ENCODE results near the gene S100A3.
"Not testable (repeated sequence)": the region's sequence is repeated elsewhere in the genome, so short reads cannot be mapped to it uniquely, and the experiment has no call there.

The S100A3 gene

DNA sequence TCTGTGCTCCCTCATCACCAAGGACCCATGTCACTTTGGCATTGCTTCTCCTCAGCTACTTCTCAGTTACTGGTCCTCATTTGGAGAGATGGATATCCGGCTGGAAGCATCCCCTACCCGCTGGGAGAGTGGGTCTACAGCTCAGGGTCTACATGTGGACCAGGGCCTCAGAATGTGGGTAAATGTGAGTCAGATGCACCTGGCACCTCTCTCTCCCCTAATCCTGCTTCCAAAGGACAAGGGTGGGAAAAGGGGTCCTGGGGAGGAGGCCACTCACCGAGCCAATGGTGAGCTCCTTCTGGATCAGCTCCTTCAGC, 14.2 kb downstream of the S100A3 start:
- DNase-seq (ENCODE audit: low spot score) = no peak

- no peak for DNase-seq (ENCODE audit: low spot score)
Observed at GRCh38 chr1:153534226-153534924, 14.7 kb downstream of the S100A3 start.

- DNase-seq (ENCODE audit: low spot score) = no peak
Observed at GRCh38 chr1:153533689-153534201, 15.3 kb downstream of the S100A3 start.

DNA sequence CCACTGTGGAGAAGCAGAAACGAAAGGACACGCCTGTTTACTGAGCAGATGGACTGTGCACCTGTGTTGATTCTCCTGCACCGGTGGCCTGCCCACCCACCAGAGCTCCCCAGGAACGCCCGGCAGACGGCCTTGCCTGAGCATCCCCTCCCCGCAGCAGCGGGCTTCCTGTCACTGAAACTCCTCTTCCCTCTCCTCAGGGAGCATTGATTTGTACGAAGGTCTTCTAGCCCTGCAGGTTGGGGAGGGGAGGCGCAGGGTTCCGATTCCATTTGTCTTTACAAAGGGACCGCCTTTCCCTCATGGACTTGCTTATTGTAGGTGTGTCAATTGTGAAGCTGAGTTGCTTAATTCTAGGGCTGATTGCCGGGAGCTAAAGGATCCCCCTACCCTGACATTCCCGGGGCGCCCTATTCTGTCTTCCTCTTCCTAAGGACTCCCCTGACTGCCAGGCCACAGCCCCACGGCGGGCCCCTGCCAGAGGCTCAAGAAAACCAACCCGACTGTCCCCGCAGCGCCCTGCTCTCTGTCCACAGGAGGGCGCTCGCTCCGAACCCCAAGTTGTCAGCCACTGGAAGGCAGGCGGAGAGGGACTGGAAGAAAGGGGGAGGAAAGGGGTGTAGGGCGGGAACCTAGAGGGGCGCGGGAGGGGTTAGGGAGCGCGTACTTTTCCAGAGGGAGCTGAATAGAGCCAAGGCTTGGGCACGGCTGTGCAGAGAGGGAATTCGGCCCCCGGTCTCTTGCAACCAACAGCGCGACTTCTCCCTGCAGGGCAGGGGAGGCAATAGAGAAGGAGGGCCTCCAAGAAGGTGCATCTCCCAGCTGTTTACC, 16.1 kb downstream of the S100A3 start:
- peak; percentile 82 for DNase-seq (ENCODE audit: low spot score)

- DNase-seq (ENCODE audit: low spot score) = no peak
Observed at GRCh38 chr1:153532181-153532580, 16.9 kb downstream of the S100A3 start.

GRCh38 chr1:153531638-153532037, 17.4 kb downstream of the S100A3 start:
- no peak for DNase-seq (ENCODE audit: low spot score)

- DNase-seq (ENCODE audit: low spot score) = no peak
Observed at GRCh38 chr1:153527683-153528040, 21.4 kb downstream of the S100A3 start.

GRCh38 chr1:153527023-153527682, 21.9 kb downstream of the S100A3 start:
- DNase-seq (ENCODE audit: low spot score) = no peak

GRCh38 chr1:153526132-153526543, 22.9 kb downstream of the S100A3 start:
- no peak for DNase-seq (ENCODE audit: low spot score)

- peak; percentile 33 for DNase-seq (ENCODE audit: low spot score)
Observed at GRCh38 chr1:153525088-153525728, 23.9 kb downstream of the S100A3 start.

DNA sequence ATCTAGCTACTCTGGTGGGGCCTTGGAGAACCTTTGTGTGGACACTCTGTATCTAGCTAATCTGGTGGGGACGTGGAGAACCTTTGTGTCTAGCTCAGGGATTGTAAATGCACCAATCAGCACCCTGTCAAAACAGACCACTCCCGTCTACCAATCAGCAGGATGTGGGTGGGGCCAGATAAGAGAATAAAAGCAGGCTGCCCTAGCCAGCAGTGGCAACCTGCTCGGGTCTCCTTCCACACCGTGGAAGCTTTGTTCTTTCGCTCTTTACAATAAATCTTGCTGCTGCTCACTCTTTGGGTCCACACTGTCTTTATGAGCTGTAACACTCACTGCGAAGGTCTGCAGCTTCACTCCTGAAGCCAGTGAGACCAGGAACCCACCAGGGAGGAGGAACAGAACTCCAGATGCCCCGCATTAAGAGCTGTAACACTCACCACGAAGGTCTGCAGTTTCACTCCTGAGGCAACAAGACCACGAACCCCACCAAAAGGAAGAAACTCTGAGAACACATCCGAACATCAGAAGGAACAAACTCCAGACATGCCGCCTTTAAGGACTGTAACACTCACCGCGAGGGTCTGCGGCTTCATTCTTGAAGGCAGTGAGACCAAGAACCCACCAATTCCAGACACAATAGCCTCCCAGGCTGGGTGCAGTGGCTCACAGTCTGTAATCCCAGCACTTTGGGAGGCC, 26.6 kb downstream of the S100A3 start:
- DNase-seq (ENCODE audit: low spot score) = not testable (repeated sequence)

- DNase-seq (ENCODE audit: low spot score) = not testable (repeated sequence)
Observed at GRCh38 chr1:153521808-153522207, 27.2 kb downstream of the S100A3 start.

GRCh38 chr1:153520818-153521476, 28.1 kb downstream of the S100A3 start:
- DNase-seq (ENCODE audit: low spot score) = no peak

GRCh38 chr1:153520137-153520691, 28.8 kb downstream of the S100A3 start:
- DNase-seq (ENCODE audit: low spot score) = not testable (repeated sequence)

DNA sequence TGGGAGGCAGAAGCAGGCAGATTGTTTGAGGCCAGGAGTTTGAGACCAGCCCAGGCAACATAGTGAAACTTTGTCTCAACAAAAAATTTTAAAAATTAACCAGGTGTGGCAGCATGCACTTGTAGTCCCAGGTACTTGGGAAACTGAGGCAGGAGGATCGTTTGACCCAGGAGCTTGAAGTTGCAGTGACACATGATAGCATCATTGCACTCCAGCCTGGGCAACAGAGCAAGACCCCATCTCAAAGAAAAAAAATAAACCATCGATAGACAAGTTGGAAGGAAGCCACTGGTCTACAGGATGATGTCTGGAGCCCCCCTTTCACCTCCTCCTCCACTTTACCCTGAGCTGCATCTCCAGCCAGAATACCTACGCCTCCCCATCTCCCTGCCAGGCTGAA, 29.8 kb downstream of the S100A3 start:
- DNase-seq (ENCODE audit: low spot score) = no peak

DNA sequence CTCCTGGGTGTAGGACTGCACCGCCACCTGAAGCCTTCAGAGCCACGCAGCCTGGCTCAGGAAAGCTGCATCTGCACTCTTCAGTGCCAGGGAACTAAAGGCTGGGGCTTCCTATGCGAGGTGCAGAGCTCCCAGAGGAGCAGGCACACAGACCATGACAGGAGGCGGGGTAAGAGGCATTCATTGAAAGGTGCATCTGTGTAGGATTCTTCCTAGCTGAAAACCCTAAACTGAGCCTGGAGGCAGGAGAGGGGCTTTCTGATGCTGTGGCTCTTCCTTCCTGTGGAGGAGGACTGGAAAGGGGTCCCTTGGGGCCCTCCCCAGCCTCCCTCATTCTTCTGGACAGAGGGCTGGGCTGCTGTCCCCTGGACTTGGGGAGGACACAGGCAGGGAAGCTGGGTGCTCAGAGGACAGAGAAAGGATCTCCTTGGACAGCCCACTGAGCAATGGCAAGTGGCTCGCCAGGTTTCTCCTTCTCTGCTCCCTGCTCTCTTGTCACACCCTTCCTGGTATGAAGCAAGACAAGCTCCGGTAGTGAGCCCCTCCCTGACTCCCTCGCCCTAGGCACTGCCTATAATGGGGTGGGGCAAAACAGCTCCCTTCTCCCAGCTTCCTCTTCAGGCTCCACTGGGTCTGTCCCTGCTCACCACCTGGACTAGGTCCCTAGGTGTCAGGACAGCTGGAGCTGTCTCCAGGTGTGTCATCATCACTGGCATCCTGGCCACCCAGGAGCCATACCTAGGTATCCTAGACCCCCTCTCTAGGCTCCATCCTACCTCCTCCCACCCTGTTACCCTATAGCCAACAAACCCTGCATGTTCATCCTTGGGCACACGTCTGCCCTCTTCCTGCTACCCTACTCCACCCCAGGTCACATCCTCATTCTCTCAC, 33.3 kb downstream of the S100A3 start:
- DNase-seq (ENCODE audit: low spot score) = peak; percentile 25

- DNase-seq (ENCODE audit: low spot score) = peak; percentile 20
Observed at GRCh38 chr1:153513666-153514065, 35.4 kb downstream of the S100A3 start.

GRCh38 chr1:153513023-153513422, 36.0 kb downstream of the S100A3 start:
- no peak for DNase-seq (ENCODE audit: low spot score)

- peak; percentile 93 for DNase-seq (ENCODE audit: low spot score)
Observed at GRCh38 chr1:153510984-153511410, 38.1 kb downstream of the S100A3 start.
